Medulla oblongata (tissue), 1 donor: ENCODE results near the gene ALPK1.
"Not testable (repeated sequence)": the region's sequence is repeated elsewhere in the genome, so short reads cannot be mapped to it uniquely, and the experiment has no call there.

Experiments used
- DNase-seq: peaks from one replicate; pipeline ENCODE4 v3.0.0-alpha.2; 2015; ENCODE audit errors: extremely low spot score

ALPK1 gene

GRCh38 chr4:112377594-112378242, 80.5 kb downstream of the ALPK1 start:
- no peak for DNase-seq

GRCh38 chr4:112378243-112378620, 81.1 kb downstream of the ALPK1 start:
- DNase-seq = no peak

GRCh38 chr4:112378858-112379257, 81.7 kb downstream of the ALPK1 start:
- DNase-seq = no peak

- no peak for DNase-seq
Measured at GRCh38 chr4:112379306-112379705, 82.1 kb downstream of the ALPK1 start.

- DNase-seq = no peak
Measured at GRCh38 chr4:112381996-112382692, 85.0 kb downstream of the ALPK1 start.

- no peak for DNase-seq
Measured at GRCh38 chr4:112386071-112386470, 88.9 kb downstream of the ALPK1 start.

GRCh38 chr4:112402098-112402497, 104.9 kb downstream of the ALPK1 start:
- no peak for DNase-seq

- DNase-seq = peak; percentile 63
Measured at GRCh38 chr4:112403101-112403945, 106.2 kb downstream of the ALPK1 start.

GRCh38 chr4:112410364-112410763, 113.2 kb downstream of the ALPK1 start:
- no peak for DNase-seq

GRCh38 chr4:112410804-112411203, 113.6 kb downstream of the ALPK1 start:
- DNase-seq = no peak

GRCh38 chr4:112411781-112412550, 114.8 kb downstream of the ALPK1 start:
- no peak for DNase-seq

- no peak for DNase-seq
Measured at GRCh38 chr4:112416464-112416863, 119.3 kb downstream of the ALPK1 start.

GRCh38 chr4:112418092-112418491, 120.9 kb downstream of the ALPK1 start:
- DNase-seq = no peak

- no peak for DNase-seq
Measured at GRCh38 chr4:112421911-112422310, 124.7 kb downstream of the ALPK1 start.

- DNase-seq = no peak
Measured at GRCh38 chr4:112422644-112423043, 125.5 kb downstream of the ALPK1 start.

- no peak for DNase-seq
Measured at GRCh38 chr4:112423591-112423990, 126.4 kb downstream of the ALPK1 start.

GRCh38 chr4:112425823-112426222, 128.7 kb downstream of the ALPK1 start:
- no peak for DNase-seq

- no peak for DNase-seq
Measured at GRCh38 chr4:112426416-112426815, 129.2 kb downstream of the ALPK1 start.

- no peak for DNase-seq
Measured at GRCh38 chr4:112431158-112431557, 134.0 kb downstream of the ALPK1 start.

GRCh38 chr4:112436987-112437386, 139.8 kb downstream of the ALPK1 start:
- no peak for DNase-seq

- DNase-seq = not testable (repeated sequence)
Measured at GRCh38 chr4:112442226-112442625, 145.1 kb downstream of the ALPK1 start.
